CD4-positive, alpha-beta T cell treated with Interleukin-2 at 100 ng/mL for 4 hours (primary cell): ENCODE measurements around the gene UBE2D3.

ENCODE experiments used
- DNase-seq: peaks from one replicate; pipeline ENCODE4 v3.0.0-alpha.2; 2020; ENCODE audit warnings: low spot score

Gene UBE2D3

GRCh38 chr4:102791318-102791835 is 36.0 kb downstream of the UBE2D3 start:
- no peak for DNase-seq

- no peak for DNase-seq
Observed at GRCh38 chr4:102789317-102789717, 38.0 kb downstream of the UBE2D3 start.

DNA sequence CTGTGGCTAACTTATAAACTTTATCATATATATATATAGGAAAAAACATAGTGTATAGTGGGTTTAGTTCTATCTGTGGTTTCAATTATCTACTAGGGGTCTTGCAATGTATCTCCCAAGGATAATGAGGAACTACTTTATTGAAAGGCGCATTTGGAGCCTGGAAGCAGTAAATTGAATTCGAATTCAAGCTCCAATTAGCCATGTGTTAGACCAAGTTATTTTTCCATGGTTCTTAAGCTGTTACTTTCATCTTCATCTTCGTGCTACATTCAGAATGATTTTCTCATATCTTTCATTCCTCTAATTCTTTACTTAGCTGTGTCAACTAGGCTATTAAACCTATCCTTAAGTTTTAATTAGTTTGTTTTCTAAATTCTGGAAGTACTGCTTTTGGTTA is 39.4 kb downstream of the UBE2D3 start:
- DNase-seq, result no peak

- DNase-seq, result no peak
Observed at GRCh38 chr4:102787096-102787881, 40.1 kb downstream of the UBE2D3 start.

DNA sequence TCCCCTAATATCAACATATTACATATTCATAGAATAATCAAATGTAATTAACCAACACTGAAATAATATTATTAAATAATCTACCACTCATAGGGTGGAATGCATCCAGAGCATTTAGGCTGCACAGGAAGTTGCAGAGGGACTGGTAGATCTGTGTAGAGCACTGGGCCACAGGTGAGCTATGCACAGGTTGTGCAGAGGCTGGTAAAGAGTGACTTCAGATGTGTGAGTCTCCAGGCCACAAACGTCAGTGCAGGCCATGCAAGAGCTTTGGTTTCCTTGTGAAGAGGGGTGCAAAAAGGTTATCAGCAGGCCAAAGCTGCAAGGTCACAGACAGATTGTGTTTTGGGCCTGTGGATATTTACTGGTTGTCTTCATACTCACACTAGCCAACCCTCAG is 41.1 kb downstream of the UBE2D3 start:
- no peak for DNase-seq

- no peak for DNase-seq
Observed at GRCh38 chr4:102783006-102783405, 44.3 kb downstream of the UBE2D3 start.

- DNase-seq, result no peak
Observed at GRCh38 chr4:102781570-102781969, 45.8 kb downstream of the UBE2D3 start.

DNA sequence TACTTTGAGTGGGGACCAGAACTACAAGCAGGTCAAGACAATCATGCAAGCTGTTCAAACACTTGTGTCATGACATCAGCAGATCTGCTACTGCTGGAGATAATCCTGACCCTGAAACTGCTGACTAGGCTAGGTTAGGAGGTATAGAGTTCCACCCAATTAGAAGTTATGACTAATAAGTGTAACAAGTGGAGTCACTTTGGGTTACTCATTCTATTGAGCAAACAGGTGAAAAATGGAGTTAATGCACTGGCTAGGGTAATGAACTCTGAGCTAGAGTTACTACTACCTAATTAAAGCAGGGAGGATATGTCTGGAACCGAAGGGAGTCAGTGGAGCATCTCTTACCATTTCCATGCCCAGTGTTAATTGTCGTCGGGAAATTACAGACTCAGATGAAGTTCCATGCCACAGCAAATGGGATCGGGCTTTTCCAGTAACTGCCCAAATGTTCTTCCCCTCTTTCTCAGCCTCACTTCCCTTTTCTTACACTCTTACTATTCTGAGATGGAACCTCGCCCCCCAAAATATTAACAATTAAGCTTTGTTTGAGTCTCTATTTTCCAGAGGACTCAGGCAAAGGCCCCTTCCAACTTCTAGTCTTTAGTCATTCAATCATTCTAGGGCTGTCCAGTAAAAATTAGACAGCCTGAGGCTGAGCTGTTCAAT is 46.7 kb downstream of the UBE2D3 start:
- DNase-seq, result no peak

GRCh38 chr4:102779204-102779603 is 48.1 kb downstream of the UBE2D3 start:
- DNase-seq, result no peak

DNA sequence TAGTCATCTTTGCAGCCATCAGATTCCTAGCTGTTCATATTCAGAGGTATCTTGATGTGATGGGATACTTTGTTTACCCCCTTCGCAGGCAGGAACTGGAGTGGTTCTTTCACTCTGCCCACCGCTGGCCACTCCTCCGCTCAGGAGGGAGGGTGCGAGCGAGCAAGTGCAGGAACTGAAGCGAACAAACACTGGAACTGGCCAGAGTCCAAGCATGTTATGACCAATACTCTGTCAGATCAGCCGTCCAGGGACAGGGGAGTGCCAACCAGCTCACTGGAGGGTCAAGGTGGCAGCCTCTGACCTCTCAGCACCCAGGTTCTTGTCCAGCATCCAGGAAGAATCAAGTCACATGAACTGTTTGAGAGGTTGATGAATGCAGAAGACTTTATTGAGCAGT is 48.6 kb downstream of the UBE2D3 start:
- no peak for DNase-seq

GRCh38 chr4:102775805-102776204 is 51.5 kb downstream of the UBE2D3 start:
- DNase-seq, result no peak

GRCh38 chr4:102774254-102774653 is 53.1 kb downstream of the UBE2D3 start:
- no peak for DNase-seq

- DNase-seq, result no peak
Observed at GRCh38 chr4:102772738-102773340, 54.5 kb downstream of the UBE2D3 start.

- DNase-seq, result no peak
Observed at GRCh38 chr4:102764901-102765300, 62.5 kb downstream of the UBE2D3 start.

DNA sequence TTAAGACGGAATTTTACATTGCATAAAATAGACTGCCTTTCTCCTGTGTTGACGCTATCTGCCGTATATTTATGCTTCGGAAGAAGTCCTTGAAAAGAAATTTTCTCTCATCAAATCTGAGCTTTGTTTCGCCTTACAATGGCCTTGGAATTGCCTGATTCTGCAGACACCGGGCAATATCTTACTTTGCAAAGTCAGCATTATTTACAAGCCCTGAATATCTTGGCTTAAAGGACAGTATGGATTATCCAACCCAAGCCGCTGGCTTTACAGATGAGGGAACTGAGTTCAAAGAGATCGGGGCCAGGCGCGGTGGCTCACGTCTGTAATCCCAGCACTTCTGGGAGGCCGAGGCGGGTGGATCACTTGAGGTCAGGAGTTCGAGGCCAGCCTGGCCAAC is 65.4 kb downstream of the UBE2D3 start:
- no peak for DNase-seq

DNA sequence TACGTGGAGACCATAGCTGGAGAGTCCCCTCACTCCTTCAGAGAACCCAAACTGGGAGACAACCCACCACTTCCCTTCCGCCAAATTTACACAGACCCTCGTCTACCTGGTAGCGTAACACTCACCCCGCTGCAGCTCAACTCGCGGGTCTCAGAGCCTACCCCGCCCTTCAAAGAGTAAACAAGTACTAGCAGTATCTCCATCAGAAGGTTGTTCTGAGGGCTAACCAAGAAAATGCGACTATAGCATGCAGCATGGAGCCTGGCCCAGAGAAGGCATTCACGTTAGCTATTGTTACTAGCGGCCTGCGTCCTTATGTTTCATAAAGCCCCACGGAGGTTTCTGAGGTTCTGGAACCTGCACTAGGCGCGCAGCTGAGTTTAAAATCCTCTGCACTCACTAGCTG is 66.1 kb downstream of the UBE2D3 start:
- DNase-seq, result peak; percentile 18

DNA sequence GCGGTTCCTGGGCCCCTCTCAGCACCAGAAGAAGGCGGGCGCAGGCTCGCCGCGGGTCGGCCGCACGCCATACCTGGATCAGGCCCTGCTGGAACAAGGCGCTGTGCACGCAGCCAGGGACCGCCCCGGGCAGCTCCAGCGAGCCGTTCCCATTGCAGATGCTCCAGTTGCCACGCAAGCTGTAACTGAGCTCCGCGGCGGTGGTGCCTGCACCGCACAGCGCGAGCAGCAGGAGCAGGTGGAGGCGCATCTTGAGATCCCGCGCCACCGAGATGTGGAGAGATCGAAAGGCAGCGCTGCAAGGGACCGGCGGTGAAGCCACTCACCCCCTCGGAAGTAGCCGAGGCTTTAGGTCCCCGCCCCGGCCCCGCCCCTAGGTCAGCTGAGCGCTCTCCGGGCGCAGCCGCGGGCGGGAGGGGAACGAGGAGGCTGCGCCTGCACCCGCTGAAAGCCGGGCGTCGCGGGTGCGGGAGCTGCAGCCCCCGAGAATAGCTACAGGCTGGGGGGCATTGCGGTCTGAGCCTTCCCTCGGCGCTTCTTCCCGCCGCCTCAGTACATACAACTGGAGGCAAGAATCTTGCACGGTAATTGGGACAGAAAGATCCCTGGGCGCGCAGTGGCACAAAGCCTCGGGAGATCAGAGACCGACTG is 66.6 kb downstream of the UBE2D3 start, which contains the start of gene MANBA:
MANBA (minus strand) TSS at position 324 of the 651 bp plus-strand sequence; CDS start at position 250, 74 bp downstream.
- DNase-seq, result peak; percentile 79

GRCh38 chr4:102759831-102760644 is 67.3 kb downstream of the UBE2D3 start:
- DNase-seq, result peak; percentile 21

DNA sequence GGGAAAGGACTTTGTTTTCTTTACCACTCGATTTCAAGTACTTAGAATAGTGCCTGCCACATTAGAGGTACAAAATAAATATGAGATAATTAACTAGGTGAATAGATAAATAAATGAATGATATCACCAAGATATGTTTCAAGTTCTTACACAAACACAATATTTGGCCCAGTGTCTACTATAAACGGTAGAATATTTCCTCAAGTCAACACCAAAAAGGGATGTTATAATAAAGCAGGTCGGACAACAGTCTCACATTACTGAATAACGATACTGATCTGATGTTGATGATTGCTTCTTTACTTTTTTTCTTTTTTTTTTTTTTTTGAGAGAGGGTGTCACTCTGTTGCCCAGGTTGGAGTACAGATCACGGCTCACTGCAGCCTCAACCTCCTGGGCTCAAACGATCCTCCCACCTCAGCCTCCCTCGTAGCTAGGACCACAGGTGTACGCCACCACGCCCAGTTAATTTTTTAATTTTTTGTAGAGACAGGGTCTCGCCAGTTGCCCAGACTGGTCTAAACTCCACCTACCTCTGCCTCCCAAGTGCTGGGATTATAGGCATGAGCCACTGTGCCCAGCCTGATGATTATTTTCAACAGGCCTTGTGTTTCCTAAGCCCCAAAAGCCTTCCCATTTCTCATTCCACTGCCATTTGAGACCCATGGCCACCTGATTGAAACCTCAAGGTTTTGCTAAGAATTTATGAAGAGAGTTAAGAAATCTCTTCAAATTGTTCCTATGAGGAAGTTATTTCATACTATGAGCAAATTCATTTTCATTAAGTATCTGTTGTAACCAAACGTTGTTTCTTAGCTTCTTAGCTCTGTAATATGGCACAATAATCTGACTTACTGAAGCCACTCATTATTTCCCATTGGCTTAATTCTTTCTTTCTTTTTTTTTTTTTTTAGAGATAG is 68.8 kb downstream of the UBE2D3 start:
- no peak for DNase-seq

- no peak for DNase-seq
Observed at GRCh38 chr4:102757681-102758080, 69.7 kb downstream of the UBE2D3 start.
